ENCODE measurements around the gene CYBB.

CYBB gene

GRCh38 chrX:37783305-37783704, 3.4 kb downstream of the CYBB start:
- H3K4me1 ChIP-seq (ENCODE audit: control insufficient read depth in 1 of 2, insufficient read depth in 2 of 2, low read length in 2 of 2): no peaks in the 10 kb centered on the region
- no peaks in the 10 kb centered on the region for H3K9me3 ChIP-seq (ENCODE audit: insufficient read depth, low read depth, low read length)
- DNase-seq: no peak
- H3K79me2 ChIP-seq (ENCODE audit: control insufficient read depth, insufficient read depth, low read length, poor library complexity): no peaks in the 10 kb centered on the region
- no peak overlapping the region for H4K91ac ChIP-seq (ENCODE audit: low read depth, low read length)
- no peak overlapping the region for H3K23ac ChIP-seq (ENCODE audit: low read length)
- WGBS (ENCODE audit: extremely low coverage, insufficient coverage, insufficient read length): no CpG with 5 or more reads among the region's 4 CpGs
- no peaks in the 10 kb centered on the region for H3K36me3 ChIP-seq (ENCODE audit: control insufficient read depth in 1 of 2, insufficient read depth in 2 of 2, low read length in 2 of 2)
- H2AFZ ChIP-seq (ENCODE audit: insufficient read depth, low read length, poor library complexity): no peak overlapping the region
- H2BK5ac ChIP-seq (ENCODE audit: low read depth, low read length, poor library complexity): no peak overlapping the region
- no peak overlapping the region for H3K9ac ChIP-seq (ENCODE audit: low read length)
- no peak overlapping the region for H3K4me3 ChIP-seq (ENCODE audit: low read depth, low read length)
- H3K27ac ChIP-seq (ENCODE audit: low read depth, low read length): no peak overlapping the region
- H3K18ac ChIP-seq (ENCODE audit: low read length): no peak overlapping the region
- H2AK5ac ChIP-seq (ENCODE audit: low read length): no peak overlapping the region
- H3K14ac ChIP-seq (ENCODE audit: low read length): no peak overlapping the region
- no peak overlapping the region for H4K8ac ChIP-seq (ENCODE audit: low read depth, low read length)
- no peak overlapping the region for H2BK12ac ChIP-seq (ENCODE audit: low read length)
- no peaks in the 10 kb centered on the region for H3K27me3 ChIP-seq (ENCODE audit: insufficient read depth, low read length)
- H3K4ac ChIP-seq (ENCODE audit: low read depth, low read length): no peak overlapping the region
- no peak overlapping the region for H4K12ac ChIP-seq (ENCODE audit: low read depth, low read length)
- no peak overlapping the region for H2BK120ac ChIP-seq (ENCODE audit: insufficient read depth, low read length, poor library complexity)
- no peak overlapping the region for H3K4me2 ChIP-seq (ENCODE audit: low read length)
- H3K79me1 ChIP-seq (ENCODE audit: low read length): no peaks in the 10 kb centered on the region

- Histone ChIP-seq H3K4me1 (ENCODE audit: control insufficient read depth in 1 of 2, insufficient read depth in 2 of 2, low read length in 2 of 2) (no peaks in the 10 kb centered on the region), H3K79me1 (ENCODE audit: low read length) (no peaks in the 10 kb centered on the region), H3K9ac (ENCODE audit: low read length) (no peak overlapping the region), H4K12ac (ENCODE audit: low read depth, low read length) (no peak overlapping the region), H4K91ac (ENCODE audit: low read depth, low read length) (no peak overlapping the region), H3K23ac (ENCODE audit: low read length) (no peak overlapping the region), H3K4me2 (ENCODE audit: low read length) (no peak overlapping the region), H3K27me3 (ENCODE audit: insufficient read depth, low read length) (no peaks in the 10 kb centered on the region), H3K4me3 (ENCODE audit: low read depth, low read length) (no peak overlapping the region), H3K4ac (ENCODE audit: low read depth, low read length) (no peak overlapping the region), H2BK12ac (ENCODE audit: low read length) (no peak overlapping the region), H4K8ac (ENCODE audit: low read depth, low read length) (no peak overlapping the region), H2AK5ac (ENCODE audit: low read length) (no peak overlapping the region), H3K14ac (ENCODE audit: low read length) (no peak overlapping the region), H3K18ac (ENCODE audit: low read length) (no peak overlapping the region), H3K79me2 (ENCODE audit: control insufficient read depth, insufficient read depth, low read length, poor library complexity) (no peaks in the 10 kb centered on the region), H2AFZ (ENCODE audit: insufficient read depth, low read length, poor library complexity) (no peak overlapping the region), H3K36me3 (ENCODE audit: control insufficient read depth in 1 of 2, insufficient read depth in 2 of 2, low read length in 2 of 2) (no peaks in the 10 kb centered on the region), H2BK5ac (ENCODE audit: low read depth, low read length, poor library complexity) (no peak overlapping the region), H3K27ac (ENCODE audit: low read depth, low read length) (no peak overlapping the region), H2BK120ac (ENCODE audit: insufficient read depth, low read length, poor library complexity) (no peak overlapping the region), H3K9me3 (ENCODE audit: insufficient read depth, low read depth, low read length) (no peaks in the 10 kb centered on the region)
- no CpG with 5 or more reads among the region's 3 CpGs for WGBS (ENCODE audit: extremely low coverage, insufficient coverage, insufficient read length)
- peak; percentile 4 to 20 for DNase-seq
These were observed 5.7 kb downstream of the CYBB start for GRCh38 chrX:37785569-37785968.

DNA sequence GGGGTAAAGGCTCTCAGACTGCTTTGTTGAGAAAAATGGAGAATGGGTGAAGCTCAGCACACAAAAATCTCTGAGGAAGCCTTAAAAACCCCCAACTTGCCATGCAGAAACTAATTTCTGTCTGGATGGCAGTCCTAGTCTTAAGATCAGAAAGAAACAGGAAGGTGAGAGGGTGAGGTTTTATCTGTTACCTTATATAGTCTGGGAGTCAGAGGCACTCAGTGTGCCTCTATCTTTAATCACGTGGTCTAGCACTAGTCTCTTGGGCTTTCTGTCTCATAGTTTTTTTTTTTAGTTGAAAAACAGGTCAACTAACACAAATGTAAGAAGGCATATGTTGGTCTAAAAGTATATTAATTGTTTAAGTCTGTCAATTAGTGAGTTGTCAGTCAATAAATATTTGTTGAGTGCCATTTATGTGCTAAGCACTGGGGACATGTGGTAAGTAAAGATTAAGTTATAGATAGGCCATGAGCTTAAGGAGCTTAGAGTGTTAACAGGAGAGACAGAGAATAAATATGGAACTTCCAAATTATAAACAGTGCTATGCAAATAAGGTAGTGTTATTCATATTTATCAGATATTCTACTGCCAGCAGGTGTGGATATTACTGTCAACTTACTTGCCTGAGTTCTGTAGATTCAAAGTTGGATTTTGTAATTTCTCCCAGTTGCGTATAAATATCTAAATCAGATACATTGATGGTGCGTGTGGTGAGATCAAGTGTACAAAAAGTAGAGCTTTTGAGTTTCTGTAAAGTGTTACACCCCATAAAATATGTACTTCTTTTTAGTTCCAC, 7.0 kb downstream of the CYBB start:
- Histone ChIP-seq H3K14ac (ENCODE audit: low read length) (no peak overlapping the region), H3K9ac (ENCODE audit: low read length) (no peak overlapping the region), H3K4me3 (ENCODE audit: low read depth, low read length) (no peak overlapping the region), H2AFZ (ENCODE audit: insufficient read depth, low read length, poor library complexity) (no peak overlapping the region), H3K36me3 (ENCODE audit: control insufficient read depth in 1 of 2, insufficient read depth in 2 of 2, low read length in 2 of 2) (no peaks in the 10 kb centered on the region), H4K8ac (ENCODE audit: low read depth, low read length) (no peak overlapping the region), H3K79me1 (ENCODE audit: low read length) (no peaks in the 10 kb centered on the region), H3K23ac (ENCODE audit: low read length) (no peak overlapping the region), H3K4ac (ENCODE audit: low read depth, low read length) (no peak overlapping the region), H3K4me2 (ENCODE audit: low read length) (no peak overlapping the region), H3K18ac (ENCODE audit: low read length) (no peak overlapping the region), H3K9me3 (ENCODE audit: insufficient read depth, low read depth, low read length) (no peaks in the 10 kb centered on the region), H3K27me3 (ENCODE audit: insufficient read depth, low read length) (no peaks in the 10 kb centered on the region), H3K4me1 (ENCODE audit: control insufficient read depth in 1 of 2, insufficient read depth in 2 of 2, low read length in 2 of 2) (no peaks in the 10 kb centered on the region), H2AK5ac (ENCODE audit: low read length) (no peak overlapping the region), H3K79me2 (ENCODE audit: control insufficient read depth, insufficient read depth, low read length, poor library complexity) (no peaks in the 10 kb centered on the region), H2BK120ac (ENCODE audit: insufficient read depth, low read length, poor library complexity) (no peak overlapping the region), H3K27ac (ENCODE audit: low read depth, low read length) (no peak overlapping the region), H2BK12ac (ENCODE audit: low read length) (no peak overlapping the region), H4K91ac (ENCODE audit: low read depth, low read length) (no peak overlapping the region), H2BK5ac (ENCODE audit: low read depth, low read length, poor library complexity) (no peak overlapping the region), H4K12ac (ENCODE audit: low read depth, low read length) (no peak overlapping the region)
- no peak for DNase-seq
- WGBS (ENCODE audit: extremely low coverage, insufficient coverage, insufficient read length): no CpG with 5 or more reads among the region's 3 CpGs

DNA sequence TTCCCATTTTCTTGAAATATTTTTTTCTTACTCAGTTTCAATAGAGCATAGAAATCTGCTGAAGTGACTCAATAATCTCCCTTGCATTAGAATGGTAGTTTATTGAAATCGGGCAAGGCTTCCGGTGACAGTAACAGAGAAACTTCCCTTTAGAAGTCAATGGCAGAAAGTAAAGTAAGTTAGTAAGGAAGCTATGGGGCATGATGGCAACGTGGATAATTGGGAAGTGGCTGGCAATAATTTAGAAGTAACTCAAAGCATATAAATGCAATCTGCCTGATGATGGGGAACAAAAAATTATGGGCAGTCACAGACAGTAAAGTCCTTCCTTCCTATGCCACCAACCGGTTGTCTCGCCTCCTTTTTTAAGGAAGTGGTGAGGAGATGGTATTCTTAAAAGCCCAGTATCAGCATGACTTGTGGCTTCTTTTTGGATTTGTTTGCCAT, 7.6 kb downstream of the CYBB start:
- no peak overlapping the region for H3K4ac ChIP-seq (ENCODE audit: low read depth, low read length)
- H3K36me3 ChIP-seq (ENCODE audit: control insufficient read depth in 1 of 2, insufficient read depth in 2 of 2, low read length in 2 of 2): no peaks in the 10 kb centered on the region
- no peak overlapping the region for H3K18ac ChIP-seq (ENCODE audit: low read length)
- no peaks in the 10 kb centered on the region for H3K79me1 ChIP-seq (ENCODE audit: low read length)
- no peak overlapping the region for H2BK12ac ChIP-seq (ENCODE audit: low read length)
- DNase-seq: peak in 1 of 2 donors; percentile 9
- WGBS (ENCODE audit: extremely low coverage, insufficient coverage, insufficient read length): no CpG with 5 or more reads among the region's 5 CpGs
- H4K12ac ChIP-seq (ENCODE audit: low read depth, low read length): no peak overlapping the region
- no peak overlapping the region for H4K8ac ChIP-seq (ENCODE audit: low read depth, low read length)
- H2BK120ac ChIP-seq (ENCODE audit: insufficient read depth, low read length, poor library complexity): no peak overlapping the region
- no peaks in the 10 kb centered on the region for H3K9me3 ChIP-seq (ENCODE audit: insufficient read depth, low read depth, low read length)
- no peak overlapping the region for H2AFZ ChIP-seq (ENCODE audit: insufficient read depth, low read length, poor library complexity)
- no peak overlapping the region for H3K9ac ChIP-seq (ENCODE audit: low read length)
- no peaks in the 10 kb centered on the region for H3K4me1 ChIP-seq (ENCODE audit: control insufficient read depth in 1 of 2, insufficient read depth in 2 of 2, low read length in 2 of 2)
- no peaks in the 10 kb centered on the region for H3K79me2 ChIP-seq (ENCODE audit: control insufficient read depth, insufficient read depth, low read length, poor library complexity)
- no peak overlapping the region for H3K27ac ChIP-seq (ENCODE audit: low read depth, low read length)
- no peak overlapping the region for H3K4me3 ChIP-seq (ENCODE audit: low read depth, low read length)
- H3K14ac ChIP-seq (ENCODE audit: low read length): no peak overlapping the region
- H4K91ac ChIP-seq (ENCODE audit: low read depth, low read length): no peak overlapping the region
- H3K4me2 ChIP-seq (ENCODE audit: low read length): no peak overlapping the region
- H3K23ac ChIP-seq (ENCODE audit: low read length): no peak overlapping the region
- H2BK5ac ChIP-seq (ENCODE audit: low read depth, low read length, poor library complexity): no peak overlapping the region
- no peak overlapping the region for H2AK5ac ChIP-seq (ENCODE audit: low read length)
- H3K27me3 ChIP-seq (ENCODE audit: insufficient read depth, low read length): no peaks in the 10 kb centered on the region

Data from trophoblast cell (in vitro differentiated cells and primary cell).